ENCODE data around the gene SEMA4D. TPM values are rescaled to one million over a fixed set of nuclear protein-coding genes. Genes with fewer than 3 reads are reported as not detected.

The SEMA4D gene
- total and polyA plus RNA-seq, 10 donors = 23.0 to 193 (median 157) TPM

DNA sequence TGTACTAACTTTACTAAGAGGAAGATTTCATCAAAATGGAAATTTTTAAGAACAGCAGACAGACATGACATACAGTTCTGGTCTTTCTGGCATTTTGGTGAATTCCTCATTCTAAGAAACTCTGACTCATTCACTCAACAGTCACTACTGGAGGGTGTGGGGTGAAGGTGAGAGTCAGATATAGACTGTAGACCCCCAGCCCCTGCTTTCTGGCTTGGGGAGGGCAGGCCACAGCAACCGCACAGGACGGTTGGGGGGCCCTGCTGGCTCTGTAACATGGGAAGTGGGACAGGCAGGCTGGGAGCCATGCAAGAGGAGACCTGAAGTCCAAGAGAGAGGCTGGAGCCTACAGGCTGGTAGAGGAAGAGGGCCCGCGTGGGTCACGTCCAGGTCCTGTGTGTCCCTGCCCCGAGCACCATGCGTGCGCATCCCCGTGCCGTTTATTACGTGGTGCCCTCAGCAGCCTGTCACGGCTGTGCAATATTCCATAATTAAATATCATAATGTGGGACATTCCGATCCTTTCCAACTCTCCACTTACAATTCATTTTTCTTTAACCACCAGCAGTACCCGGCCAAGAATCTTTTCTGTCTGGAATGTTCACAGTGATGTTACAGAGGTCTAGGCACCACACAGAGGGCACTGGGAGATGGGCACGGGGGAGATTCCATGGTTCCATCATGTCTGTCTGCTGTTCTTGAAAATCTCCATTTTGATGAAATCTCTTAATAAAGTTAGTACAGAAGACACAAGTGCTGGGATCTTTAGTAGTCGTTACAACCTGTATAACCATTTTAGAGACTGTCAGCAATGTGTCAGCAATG lies 75.5 kb downstream of the SEMA4D start:
- TF ChIP-seq, protein P1, sequence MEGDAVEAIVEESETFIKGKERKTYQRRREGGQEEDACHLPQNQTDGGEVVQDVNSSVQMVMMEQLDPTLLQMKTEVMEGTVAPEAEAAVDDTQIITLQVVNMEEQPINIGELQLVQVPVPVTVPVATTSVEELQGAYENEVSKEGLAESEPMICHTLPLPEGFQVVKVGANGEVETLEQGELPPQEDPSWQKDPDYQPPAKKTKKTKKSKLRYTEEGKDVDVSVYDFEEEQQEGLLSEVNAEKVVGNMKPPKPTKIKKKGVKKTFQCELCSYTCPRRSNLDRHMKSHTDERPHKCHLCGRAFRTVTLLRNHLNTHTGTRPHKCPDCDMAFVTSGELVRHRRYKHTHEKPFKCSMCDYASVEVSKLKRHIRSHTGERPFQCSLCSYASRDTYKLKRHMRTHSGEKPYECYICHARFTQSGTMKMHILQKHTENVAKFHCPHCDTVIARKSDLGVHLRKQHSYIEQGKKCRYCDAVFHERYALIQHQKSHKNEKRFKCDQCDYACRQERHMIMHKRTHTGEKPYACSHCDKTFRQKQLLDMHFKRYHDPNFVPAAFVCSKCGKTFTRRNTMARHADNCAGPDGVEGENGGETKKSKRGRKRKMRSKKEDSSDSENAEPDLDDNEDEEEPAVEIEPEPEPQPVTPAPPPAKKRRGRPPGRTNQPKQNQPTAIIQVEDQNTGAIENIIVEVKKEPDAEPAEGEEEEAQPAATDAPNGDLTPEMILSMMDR (IDR thresholded peaks at IDR 0.05 in 8 of 11, conservative IDR thresholded peaks at IDR 0.05 in 3 of 11) = no peak
- no peak for TF ChIP-seq POLR2A (IDR thresholded peaks at IDR 0.05)
- TF ChIP-seq POLR2AphosphoS5 (IDR thresholded peaks at IDR 0.05) = peak in 2 of 3 donors; percentile 17 to 59
- Histone ChIP-seq H3K4me1 (peaks cover 44 to 100% (median 85%) of the 10 kb centered on the region in 6 donors), H3K27ac (peak overlapping the region in 4 of 8 donors; percentile 39 to 65 (median 52)), H3K27me3 (replicated peaks in 1 of 7) (no peaks in the 10 kb centered on the region), H3K36me3 (peaks cover 0 to 18% (median 0%) of the 10 kb centered on the region in 6 donors), H3K9me3 (peaks cover 0 to 1% (median 0%) of the 10 kb centered on the region in 8 donors), H3K4me3 (no peak overlapping the region)
- peak; percentile 74 for DNase-seq
- intact Hi-C loops (cut with DNase I; ENCODE audit: low total_unique reads) = no loop called here
- 47 to 78% (median 75%) methylated on average over 16 of the region's 16 CpGs for WGBS, 5 donors

- DNase-seq = no peak
Observed at GRCh38 chr9:89421595-89421994, 76.3 kb downstream of the SEMA4D start.

GRCh38 chr9:89420397-89421178 lies 77.3 kb downstream of the SEMA4D start:
- peak overlapping the region in 7 of 8 donors; percentile 1 to 77 (median 55) for H3K27ac ChIP-seq
- no peak overlapping the region for H3K4me3 ChIP-seq
- intact Hi-C loops (cut with DNase I; ENCODE audit: low total_unique reads) = no loop called here
- peaks cover 0 to 31% (median 0%) of the 10 kb centered on the region in 6 donors for H3K36me3 ChIP-seq
- TF ChIP-seq POLR2A (IDR thresholded peaks at IDR 0.05) = no peak
- TF ChIP-seq, protein P1 (IDR thresholded peaks at IDR 0.05 in 8 of 11, conservative IDR thresholded peaks at IDR 0.05 in 3 of 11) = no peak
- TF ChIP-seq POLR2AphosphoS5 (IDR thresholded peaks at IDR 0.05) = no peak
- H3K9me3 ChIP-seq = peaks cover 0 to 4% (median 0%) of the 10 kb centered on the region in 8 donors
- 69 to 82% (median 72%) methylated on average over 9 of the region's 9 CpGs for WGBS, 5 donors
- H3K4me1 ChIP-seq = peaks cover 32 to 100% (median 74%) of the 10 kb centered on the region in 6 donors
- DNase-seq = peak; percentile 59
- H3K27me3 ChIP-seq (replicated peaks in 1 of 7) = no peaks in the 10 kb centered on the region

More at GRCh38 chr9:89421595-89421994, 76.3 kb downstream of the SEMA4D start:
- TF ChIP-seq POLR2AphosphoS5 (IDR thresholded peaks at IDR 0.05) = no peak
- TF ChIP-seq POLR2A (IDR thresholded peaks at IDR 0.05) = no peak
- TF ChIP-seq, protein P1 (IDR thresholded peaks at IDR 0.05 in 8 of 11, conservative IDR thresholded peaks at IDR 0.05 in 3 of 11) = no peak
- Histone ChIP-seq H3K4me1 (peaks cover 40 to 100% (median 84%) of the 10 kb centered on the region in 6 donors), H3K27ac (peak overlapping the region in 3 of 8 donors; percentile 41 to 77 (median 65)), H3K9me3 (peaks cover 0 to 4% (median 0%) of the 10 kb centered on the region in 8 donors), H3K4me3 (no peak overlapping the region), H3K27me3 (replicated peaks in 1 of 7) (no peaks in the 10 kb centered on the region), H3K36me3 (peaks cover 0 to 23% (median 0%) of the 10 kb centered on the region in 6 donors)
- intact Hi-C loops (cut with DNase I; ENCODE audit: low total_unique reads) = no loop called here
- WGBS, 5 donors = 75 to 89% (median 82%) methylated on average over 6 of the region's 6 CpGs

Measured in spleen (tissue), 11 donors.